NB4 (cell line): ENCODE data around the gene GUSB.

Source experiments
- CTCF ChIP-seq: IDR thresholded peaks from one replicate; pipeline ENCODE4 v1.5.1; 2012; ENCODE audit warnings: low read depth, low read length
- MAX ChIP-seq: IDR thresholded peaks from 2 replicates; pipeline ENCODE4 v1.6.1; 2011; ENCODE audit warnings: low read depth, low read length
- POLR2A ChIP-seq: IDR thresholded peaks from 2 replicates; pipeline ENCODE4 v1.6.1; 2011; ENCODE audit warnings: mild to moderate bottlenecking; ENCODE audit not compliant: insufficient read length; ENCODE audit errors: extremely low read depth

- TF ChIP-seq CTCF (no peak), POLR2A (no peak), MAX (no peak)
These were observed 26.3 kb downstream of the GUSB start for GRCh38 chr7:65955718-65956117.
